ENCODE results near the gene ARHGAP42.

ARHGAP42 gene

GRCh38 chr11:100914415-100915110 lies 227.5 kb downstream of the ARHGAP42 start:
- no peak overlapping the region for H3K27ac ChIP-seq
- H3K27me3 ChIP-seq, result no peaks in the 10 kb centered on the region
- TF ChIP-seq CTCF (IDR thresholded peaks at IDR 0.05), result no peak
- H3K36me3 ChIP-seq, result no peaks in the 10 kb centered on the region
- no peak overlapping the region for H3K4me3 ChIP-seq (ENCODE audit: low read depth in 1 of 2, low read length in 1 of 2)
- H3K4me1 ChIP-seq (ENCODE audit: control insufficient read depth in 1 of 2, insufficient read depth in 1 of 2, low read depth in 1 of 2, low read length in 1 of 2), result no peaks in the 10 kb centered on the region
- no peaks in the 10 kb centered on the region for H3K9me3 ChIP-seq

GRCh38 chr11:100918551-100919500 lies 231.7 kb downstream of the ARHGAP42 start:
- Histone ChIP-seq H3K27ac (no peak overlapping the region), H3K9me3 (no peaks in the 10 kb centered on the region), H3K4me3 (ENCODE audit: low read depth in 1 of 2, low read length in 1 of 2) (no peak overlapping the region), H3K27me3 (no peaks in the 10 kb centered on the region), H3K36me3 (no peaks in the 10 kb centered on the region), H3K4me1 (ENCODE audit: control insufficient read depth in 1 of 2, insufficient read depth in 1 of 2, low read depth in 1 of 2, low read length in 1 of 2) (no peaks in the 10 kb centered on the region)
- TF ChIP-seq CTCF (IDR thresholded peaks at IDR 0.05), result no peak

GRCh38 chr11:100920593-100920992 lies 233.5 kb downstream of the ARHGAP42 start:
- Histone ChIP-seq H3K4me1 (ENCODE audit: control insufficient read depth in 1 of 2, insufficient read depth in 1 of 2, low read depth in 1 of 2, low read length in 1 of 2) (no peaks in the 10 kb centered on the region), H3K4me3 (ENCODE audit: low read depth in 1 of 2, low read length in 1 of 2) (no peak overlapping the region), H3K36me3 (no peaks in the 10 kb centered on the region), H3K27ac (no peak overlapping the region), H3K9me3 (no peaks in the 10 kb centered on the region), H3K27me3 (no peaks in the 10 kb centered on the region)
- no peak for TF ChIP-seq CTCF (IDR thresholded peaks at IDR 0.05)

- H3K4me3 ChIP-seq (ENCODE audit: low read depth in 1 of 2, low read length in 1 of 2), result no peak overlapping the region
- no peaks in the 10 kb centered on the region for H3K4me1 ChIP-seq (ENCODE audit: control insufficient read depth in 1 of 2, insufficient read depth in 1 of 2, low read depth in 1 of 2, low read length in 1 of 2)
- H3K9me3 ChIP-seq, result no peaks in the 10 kb centered on the region
- H3K27me3 ChIP-seq, result no peaks in the 10 kb centered on the region
- no peak overlapping the region for H3K27ac ChIP-seq
- no peaks in the 10 kb centered on the region for H3K36me3 ChIP-seq
- no peak for TF ChIP-seq CTCF (IDR thresholded peaks at IDR 0.05)
These were observed 235.0 kb downstream of the ARHGAP42 start for GRCh38 chr11:100922121-100922520.

- H3K36me3 ChIP-seq, result no peaks in the 10 kb centered on the region
These were observed 236.5 kb downstream of the ARHGAP42 start for GRCh38 chr11:100923555-100923954.

More at GRCh38 chr11:100923555-100923954, 236.5 kb downstream of the ARHGAP42 start:
- Histone ChIP-seq H3K9me3 (no peaks in the 10 kb centered on the region), H3K27me3 (no peaks in the 10 kb centered on the region), H3K4me1 (ENCODE audit: control insufficient read depth in 1 of 2, insufficient read depth in 1 of 2, low read depth in 1 of 2, low read length in 1 of 2) (no peaks in the 10 kb centered on the region), H3K4me3 (ENCODE audit: low read depth in 1 of 2, low read length in 1 of 2) (no peak overlapping the region), H3K27ac (no peak overlapping the region)
- no peak for TF ChIP-seq CTCF (IDR thresholded peaks at IDR 0.05)

All from neutrophil (primary cell).